HepG2 (cell line): ENCODE results near the gene CDYL. TPM values are rescaled to one million over a fixed set of nuclear protein-coding genes. Genes with fewer than 3 reads are reported as not detected.
A peak's percentile ranks its signal among the peaks of the same experiment; 100 is the strongest.

ENCODE experiments used
- BRCA1 ChIP-seq: sonication (generic); formaldehyde crosslinking; IDR thresholded peaks from 2 replicates; pipeline ENCODE4 v1.4.0; 2020; ENCODE audit warnings: missing genetic modification reagents
- CREB1 ChIP-seq, 2 experiments: fragments of 450-650 bp in 1 of 2; IDR thresholded peaks; 2 replicates each; pipeline ENCODE4 v1.6.1; 2016 to 2017; ENCODE audit warnings: control low read depth in 1 of 2, mild to moderate bottlenecking in 1 of 2, missing compliant biosample characterization in 1 of 2, missing genetic modification characterization in 1 of 2
- HIVEP1 ChIP-seq: sonication (generic); formaldehyde crosslinking; IDR thresholded peaks from 2 replicates; pipeline ENCODE4 v1.4.0; 2020; ENCODE audit warnings: mild to moderate bottlenecking, missing genetic modification reagents
- KAT7 ChIP-seq: IDR thresholded peaks from 2 replicates; pipeline ENCODE4 v1.6.1; 2018; ENCODE audit warnings: borderline replicate concordance, missing compliant biosample characterization
- KDM2A ChIP-seq: sonication (generic); formaldehyde crosslinking; IDR thresholded peaks from 2 replicates; pipeline ENCODE4 v1.4.0; 2020; ENCODE audit warnings: low read depth, missing genetic modification reagents, borderline replicate concordance
- PCBP1 ChIP-seq: fragments of 200-400 bp; formaldehyde crosslinking; IDR thresholded peaks from 2 replicates; pipeline ENCODE4 v1.6.1; 2017; ENCODE audit warnings: mild to moderate bottlenecking, low read depth, low read length, borderline replicate concordance
- SETDB1 ChIP-seq: sonication (generic); formaldehyde crosslinking; IDR thresholded peaks from 2 replicates; pipeline ENCODE4 v1.5.1; 2020; ENCODE audit warnings: missing genetic modification reagents, mild to moderate bottlenecking, borderline replicate concordance
- TBP ChIP-seq: sonication (generic); formaldehyde crosslinking; IDR thresholded peaks from 2 replicates; pipeline ENCODE4 v1.5.0; 2020; ENCODE audit warnings: missing genetic modification reagents
- TGIF2 ChIP-seq: IDR thresholded peaks from 2 replicates; pipeline ENCODE4 v1.6.1; 2016; ENCODE audit warnings: control low read depth, missing compliant biosample characterization
- ZFP90 ChIP-seq: sonication (generic); formaldehyde crosslinking; IDR thresholded peaks from 2 replicates; pipeline ENCODE4 v1.8.0; 2022; ENCODE audit warnings: missing genetic modification reagents, mild to moderate bottlenecking, inconsistent platforms, borderline replicate concordance
- ZNF225 ChIP-seq: sonication (generic); formaldehyde crosslinking; IDR thresholded peaks from 2 replicates; pipeline ENCODE4 v1.4.0; 2020; ENCODE audit warnings: mild to moderate bottlenecking, missing genetic modification reagents
- ZNF564 ChIP-seq: sonication (generic); formaldehyde crosslinking; IDR thresholded peaks from 2 replicates; pipeline ENCODE4 v1.8.1; 2023; ENCODE audit warnings: mild to moderate bottlenecking, missing genetic modification reagents
- ZNF772 ChIP-seq: sonication (generic); formaldehyde crosslinking; IDR thresholded peaks from 2 replicates; pipeline ENCODE4 v1.5.0; 2020; ENCODE audit warnings: mild to moderate bottlenecking, missing genetic modification reagents
- polyA plus RNA-seq, 8 experiments: library from polyadenylated mRNA; depleted of rRNA in 3 of 8; stranded (reverse) in 7 of 8; unstranded in 1 of 8; fragments of >200 nt; fragmentation: Illumina TruSeq in 4 of 8; extraction: Trizol in 4 of 8; gene quantifications; 2 replicates each; pipeline versions ENCODE4 v1.2.1 to v1.2.3, GENCODE V29; 2011 to 2016; ENCODE audit warnings: low read depth in 4 of 8, missing spikeins in 1 of 8, mixed read lengths in 1 of 8; ENCODE audit not compliant: insufficient read depth in 1 of 8
- total RNA-seq, 5 experiments: library from RNA; depleted of rRNA; stranded (reverse); fragments of >200 nt; fragmentation: Illumina TruSeq; extraction: Trizol; gene quantifications; 2 replicates each; pipeline ENCODE4 v1.2.3, GENCODE V29; 2016; ENCODE audit warnings: low read depth in 1 of 5
- TF ChIP-seq, protein P1 (sequence below): sonication (generic); formaldehyde crosslinking; IDR thresholded peaks from 2 replicates; pipeline ENCODE4 v1.8.1; 2022; ENCODE audit warnings: mild to moderate bottlenecking, missing genetic modification reagents
- TF ChIP-seq, protein P2 (sequence below): sonication (generic); formaldehyde crosslinking; conservative IDR thresholded peaks from 2 replicates; pipeline ENCODE4 v1.8.0; 2022; ENCODE audit warnings: mild to moderate bottlenecking, moderate library complexity, missing genetic modification reagents
- TF ChIP-seq, protein P3 (sequence below): sonication (generic); formaldehyde crosslinking; IDR thresholded peaks from 2 replicates; pipeline ENCODE4 v1.4.0; 2020; ENCODE audit warnings: missing genetic modification reagents
- TF ChIP-seq, protein P4 (sequence below): sonication (generic); formaldehyde crosslinking; IDR thresholded peaks from 2 replicates; pipeline ENCODE4 v1.5.0; 2020; ENCODE audit warnings: mild to moderate bottlenecking, missing genetic modification reagents

CDYL gene
- total and polyA plus RNA-seq, 2 of the 13 experiments (the other 11 are each of a cell fraction or from before 2014, with no cell fraction given) = 22.8 to 105 TPM

DNA sequence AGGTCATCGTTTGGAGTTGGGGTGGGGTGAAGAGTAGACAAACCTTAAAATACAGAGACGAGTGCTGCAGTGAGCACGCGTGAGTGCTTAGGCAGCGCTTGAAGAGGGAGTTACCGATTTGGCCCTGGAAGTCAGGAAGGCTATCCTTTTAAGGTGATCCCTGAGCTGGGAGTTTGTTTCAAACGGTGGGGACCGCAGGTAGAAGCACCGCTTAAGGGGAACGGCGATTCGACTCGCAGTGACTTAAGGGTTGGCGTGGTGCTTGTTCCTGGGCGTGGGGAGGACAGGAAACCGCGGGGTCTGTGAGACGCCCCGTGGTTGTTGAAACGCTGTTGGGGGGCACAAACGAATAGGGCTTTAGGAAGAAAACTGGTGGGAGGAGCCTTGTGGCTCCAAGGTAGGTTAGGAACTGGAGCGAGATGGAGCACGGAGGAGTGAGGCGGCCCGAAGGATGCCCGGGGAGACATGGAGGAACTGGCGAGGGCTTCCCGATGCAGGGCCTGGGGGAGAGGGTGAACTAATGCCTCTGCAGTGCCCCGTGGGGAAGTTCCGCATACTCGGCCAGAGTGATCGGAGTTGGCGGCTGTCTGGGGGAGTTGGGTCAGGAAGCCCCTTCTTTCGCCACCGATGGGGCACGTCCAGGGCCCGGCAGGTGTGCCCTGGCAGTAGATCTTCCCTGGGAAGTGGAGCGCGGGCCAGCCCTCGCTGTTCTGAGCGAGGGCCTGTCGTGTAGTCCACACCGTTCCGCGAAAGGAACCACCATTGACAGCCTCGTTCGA, 1.3 kb upstream of the CDYL start (continued):
- TF ChIP-seq, protein P1, sequence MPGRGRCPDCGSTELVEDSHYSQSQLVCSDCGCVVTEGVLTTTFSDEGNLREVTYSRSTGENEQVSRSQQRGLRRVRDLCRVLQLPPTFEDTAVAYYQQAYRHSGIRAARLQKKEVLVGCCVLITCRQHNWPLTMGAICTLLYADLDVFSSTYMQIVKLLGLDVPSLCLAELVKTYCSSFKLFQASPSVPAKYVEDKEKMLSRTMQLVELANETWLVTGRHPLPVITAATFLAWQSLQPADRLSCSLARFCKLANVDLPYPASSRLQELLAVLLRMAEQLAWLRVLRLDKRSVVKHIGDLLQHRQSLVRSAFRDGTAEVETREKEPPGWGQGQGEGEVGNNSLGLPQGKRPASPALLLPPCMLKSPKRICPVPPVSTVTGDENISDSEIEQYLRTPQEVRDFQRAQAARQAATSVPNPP (CRISPR knock-in tag) = no peak
- TF ChIP-seq HIVEP1 = no peak
- 0 out of 2 replicates have a peak, but pooled peaks have one; percentile 38 for TF ChIP-seq ZNF772 (CRISPR knock-in tag)
- TF ChIP-seq, protein P2, sequence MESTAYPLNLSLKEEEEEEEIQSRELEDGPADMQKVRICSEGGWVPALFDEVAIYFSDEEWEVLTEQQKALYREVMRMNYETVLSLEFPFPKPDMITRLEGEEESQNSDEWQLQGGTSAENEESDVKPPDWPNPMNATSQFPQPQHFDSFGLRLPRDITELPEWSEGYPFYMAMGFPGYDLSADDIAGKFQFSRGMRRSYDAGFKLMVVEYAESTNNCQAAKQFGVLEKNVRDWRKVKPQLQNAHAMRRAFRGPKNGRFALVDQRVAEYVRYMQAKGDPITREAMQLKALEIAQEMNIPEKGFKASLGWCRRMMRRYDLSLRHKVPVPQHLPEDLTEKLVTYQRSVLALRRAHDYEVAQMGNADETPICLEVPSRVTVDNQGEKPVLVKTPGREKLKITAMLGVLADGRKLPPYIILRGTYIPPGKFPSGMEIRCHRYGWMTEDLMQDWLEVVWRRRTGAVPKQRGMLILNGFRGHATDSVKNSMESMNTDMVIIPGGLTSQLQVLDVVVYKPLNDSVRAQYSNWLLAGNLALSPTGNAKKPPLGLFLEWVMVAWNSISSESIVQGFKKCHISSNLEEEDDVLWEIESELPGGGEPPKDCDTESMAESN (CRISPR knock-in tag) = no peak
- TF ChIP-seq ZNF225 = no peak
- 0 out of 2 replicates have a peak, but pooled peaks have one; percentile 11 for TF ChIP-seq KAT7 (CRISPR knock-in tag)
- no peak for TF ChIP-seq SETDB1 (CRISPR knock-in tag)
- TF ChIP-seq CREB1 (IDR thresholded peaks at IDR 0.05) = no peak
- TF ChIP-seq CREB1 (CRISPR knock-in tag; IDR thresholded peaks at IDR 0.05) = no peak
- TF ChIP-seq TBP (CRISPR knock-in tag) = no peak
- no peak for TF ChIP-seq BRCA1 (CRISPR knock-in tag)
- no peak for TF ChIP-seq ZFP90 (CRISPR knock-in tag)
- TF ChIP-seq KDM2A (CRISPR knock-in tag) = no peak; the same call in 1 of the 2 replicates
- no peak for TF ChIP-seq ZNF564 (CRISPR knock-in tag)
- TF ChIP-seq, protein P3, sequence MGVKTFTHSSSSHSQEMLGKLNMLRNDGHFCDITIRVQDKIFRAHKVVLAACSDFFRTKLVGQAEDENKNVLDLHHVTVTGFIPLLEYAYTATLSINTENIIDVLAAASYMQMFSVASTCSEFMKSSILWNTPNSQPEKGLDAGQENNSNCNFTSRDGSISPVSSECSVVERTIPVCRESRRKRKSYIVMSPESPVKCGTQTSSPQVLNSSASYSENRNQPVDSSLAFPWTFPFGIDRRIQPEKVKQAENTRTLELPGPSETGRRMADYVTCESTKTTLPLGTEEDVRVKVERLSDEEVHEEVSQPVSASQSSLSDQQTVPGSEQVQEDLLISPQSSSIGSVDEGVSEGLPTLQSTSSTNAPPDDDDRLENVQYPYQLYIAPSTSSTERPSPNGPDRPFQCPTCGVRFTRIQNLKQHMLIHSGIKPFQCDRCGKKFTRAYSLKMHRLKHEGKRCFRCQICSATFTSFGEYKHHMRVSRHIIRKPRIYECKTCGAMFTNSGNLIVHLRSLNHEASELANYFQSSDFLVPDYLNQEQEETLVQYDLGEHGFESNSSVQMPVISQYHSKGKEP = no peak
- TF ChIP-seq TGIF2 = no peak
- TF ChIP-seq PCBP1 = 0 out of 2 replicates have a peak, but pooled peaks have one; percentile 75
- TF ChIP-seq, protein P4, sequence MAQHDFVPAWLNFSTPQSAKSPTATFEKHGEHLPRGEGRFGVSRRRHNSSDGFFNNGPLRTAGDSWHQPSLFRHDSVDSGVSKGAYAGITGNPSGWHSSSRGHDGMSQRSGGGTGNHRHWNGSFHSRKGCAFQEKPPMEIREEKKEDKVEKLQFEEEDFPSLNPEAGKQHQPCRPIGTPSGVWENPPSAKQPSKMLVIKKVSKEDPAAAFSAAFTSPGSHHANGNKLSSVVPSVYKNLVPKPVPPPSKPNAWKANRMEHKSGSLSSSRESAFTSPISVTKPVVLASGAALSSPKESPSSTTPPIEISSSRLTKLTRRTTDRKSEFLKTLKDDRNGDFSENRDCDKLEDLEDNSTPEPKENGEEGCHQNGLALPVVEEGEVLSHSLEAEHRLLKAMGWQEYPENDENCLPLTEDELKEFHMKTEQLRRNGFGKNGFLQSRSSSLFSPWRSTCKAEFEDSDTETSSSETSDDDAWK = no peak
